Measurements from ENCODE around the gene PPP2R2C.

PPP2R2C gene

GRCh38 chr4:6520051-6520636, 47.7 kb upstream of the PPP2R2C start:
- Histone ChIP-seq H3K4me1 (ENCODE audit: control insufficient read depth, insufficient read depth, low read length) (no peaks in the 10 kb centered on the region), H3K27ac (ENCODE audit: extremely low read depth, low read depth, low read length) (no peak overlapping the region), H3K4me3 (ENCODE audit: low read depth, low read length) (no peak overlapping the region), H3K36me3 (ENCODE audit: control insufficient read depth in 2 of 2, insufficient read depth in 1 of 2, low read length in 2 of 2) (no peaks in the 10 kb centered on the region), H3K9me3 (ENCODE audit: control insufficient read depth, insufficient read depth, low read depth, low read length) (no peaks in the 10 kb centered on the region)
- TF ChIP-seq, protein P1, sequence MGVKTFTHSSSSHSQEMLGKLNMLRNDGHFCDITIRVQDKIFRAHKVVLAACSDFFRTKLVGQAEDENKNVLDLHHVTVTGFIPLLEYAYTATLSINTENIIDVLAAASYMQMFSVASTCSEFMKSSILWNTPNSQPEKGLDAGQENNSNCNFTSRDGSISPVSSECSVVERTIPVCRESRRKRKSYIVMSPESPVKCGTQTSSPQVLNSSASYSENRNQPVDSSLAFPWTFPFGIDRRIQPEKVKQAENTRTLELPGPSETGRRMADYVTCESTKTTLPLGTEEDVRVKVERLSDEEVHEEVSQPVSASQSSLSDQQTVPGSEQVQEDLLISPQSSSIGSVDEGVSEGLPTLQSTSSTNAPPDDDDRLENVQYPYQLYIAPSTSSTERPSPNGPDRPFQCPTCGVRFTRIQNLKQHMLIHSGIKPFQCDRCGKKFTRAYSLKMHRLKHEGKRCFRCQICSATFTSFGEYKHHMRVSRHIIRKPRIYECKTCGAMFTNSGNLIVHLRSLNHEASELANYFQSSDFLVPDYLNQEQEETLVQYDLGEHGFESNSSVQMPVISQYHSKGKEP (tag by site-specific recombination; IDR thresholded peaks at IDR 0.05), result no peak
- TF ChIP-seq ZBTB8A (tag by site-specific recombination; IDR thresholded peaks at IDR 0.05) (no peak), ZNF112 (tag by site-specific recombination; IDR thresholded peaks at IDR 0.05) (no peak)
- TF ChIP-seq, protein P2, sequence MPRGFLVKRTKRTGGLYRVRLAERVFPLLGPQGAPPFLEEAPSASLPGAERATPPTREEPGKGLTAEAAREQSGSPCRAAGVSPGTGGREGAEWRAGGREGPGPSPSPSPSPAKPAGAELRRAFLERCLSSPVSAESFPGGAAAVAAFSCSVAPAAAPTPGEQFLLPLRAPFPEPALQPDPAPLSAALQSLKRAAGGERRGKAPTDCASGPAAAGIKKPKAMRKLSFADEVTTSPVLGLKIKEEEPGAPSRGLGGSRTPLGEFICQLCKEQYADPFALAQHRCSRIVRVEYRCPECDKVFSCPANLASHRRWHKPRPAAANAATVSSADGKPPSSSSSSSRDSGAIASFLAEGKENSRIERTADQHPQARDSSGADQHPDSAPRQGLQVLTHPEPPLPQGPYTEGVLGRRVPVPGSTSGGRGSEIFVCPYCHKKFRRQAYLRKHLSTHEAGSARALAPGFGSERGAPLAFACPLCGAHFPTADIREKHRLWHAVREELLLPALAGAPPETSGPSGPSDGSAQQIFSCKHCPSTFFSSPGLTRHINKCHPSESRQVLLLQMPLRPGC (tag by site-specific recombination; IDR thresholded peaks at IDR 0.05), result no peak
- ChIA-PET POLR2A (no interaction called here), CTCF (no interaction called here)

DNA sequence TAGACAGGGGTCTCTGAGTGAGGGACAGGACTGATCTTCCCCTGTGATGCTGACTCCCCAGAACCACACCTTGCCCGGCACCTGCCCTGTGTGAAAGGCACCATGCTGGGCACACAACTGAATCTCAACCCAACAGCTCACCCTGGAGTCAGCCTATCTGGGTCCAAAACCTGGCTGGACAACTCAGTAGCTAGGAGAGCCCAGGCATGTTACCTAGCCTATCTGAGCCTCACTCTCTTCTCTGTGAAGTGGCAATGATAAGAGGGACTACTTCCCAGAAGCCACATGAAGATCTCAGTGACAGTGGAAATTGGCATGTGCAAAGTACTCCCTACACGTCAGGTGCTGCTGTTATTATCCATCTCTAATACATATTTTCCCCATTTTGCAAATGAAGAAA, 44.8 kb upstream of the PPP2R2C start:
- no peaks in the 10 kb centered on the region for H3K9me3 ChIP-seq (ENCODE audit: control insufficient read depth, insufficient read depth, low read depth, low read length)
- POLR2A ChIA-PET, result no interaction called here
- CTCF ChIA-PET, result no interaction called here

DNA sequence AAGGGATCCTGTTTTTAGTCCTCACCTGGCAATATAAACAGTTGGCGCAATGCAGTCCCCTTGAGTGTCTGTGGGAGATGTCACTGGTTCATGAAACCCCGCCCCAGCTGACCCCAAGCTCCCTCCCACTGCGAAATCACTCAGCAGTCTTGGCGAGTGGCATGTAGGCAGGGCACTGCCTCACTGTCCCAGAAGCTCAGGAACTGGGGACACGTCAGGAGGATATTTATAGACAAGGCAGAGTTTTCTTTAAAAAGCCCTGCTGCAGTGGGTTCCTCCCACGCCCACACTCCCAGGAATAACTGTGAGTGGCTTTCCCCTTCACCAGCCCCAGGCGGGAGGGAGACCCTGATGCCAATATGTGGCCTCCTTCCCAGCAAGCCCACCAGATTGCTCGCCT, 44.3 kb upstream of the PPP2R2C start:
- no peaks in the 10 kb centered on the region for H3K9me3 ChIP-seq (ENCODE audit: control insufficient read depth, insufficient read depth, low read depth, low read length)
- no peak overlapping the region for H3K4me3 ChIP-seq (ENCODE audit: low read depth, low read length)
- TF ChIP-seq, protein P3, sequence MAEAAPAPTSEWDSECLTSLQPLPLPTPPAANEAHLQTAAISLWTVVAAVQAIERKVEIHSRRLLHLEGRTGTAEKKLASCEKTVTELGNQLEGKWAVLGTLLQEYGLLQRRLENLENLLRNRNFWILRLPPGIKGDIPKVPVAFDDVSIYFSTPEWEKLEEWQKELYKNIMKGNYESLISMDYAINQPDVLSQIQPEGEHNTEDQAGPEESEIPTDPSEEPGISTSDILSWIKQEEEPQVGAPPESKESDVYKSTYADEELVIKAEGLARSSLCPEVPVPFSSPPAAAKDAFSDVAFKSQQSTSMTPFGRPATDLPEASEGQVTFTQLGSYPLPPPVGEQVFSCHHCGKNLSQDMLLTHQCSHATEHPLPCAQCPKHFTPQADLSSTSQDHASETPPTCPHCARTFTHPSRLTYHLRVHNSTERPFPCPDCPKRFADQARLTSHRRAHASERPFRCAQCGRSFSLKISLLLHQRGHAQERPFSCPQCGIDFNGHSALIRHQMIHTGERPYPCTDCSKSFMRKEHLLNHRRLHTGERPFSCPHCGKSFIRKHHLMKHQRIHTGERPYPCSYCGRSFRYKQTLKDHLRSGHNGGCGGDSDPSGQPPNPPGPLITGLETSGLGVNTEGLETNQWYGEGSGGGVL (tag by site-specific recombination; IDR thresholded peaks at IDR 0.05), result no peak
- TF ChIP-seq ZFHX2 (tag by site-specific recombination; conservative IDR thresholded peaks at IDR 0.05), result 0 out of 2 replicates have a peak, but pooled peaks have one; percentile 7

More for the DNA sequence above, 44.8 kb upstream of the PPP2R2C start:
- Histone ChIP-seq H3K36me3 (ENCODE audit: control insufficient read depth in 2 of 2, insufficient read depth in 1 of 2, low read length in 2 of 2) (no peaks in the 10 kb centered on the region), H3K27ac (ENCODE audit: extremely low read depth, low read depth, low read length) (no peak overlapping the region), H3K4me1 (ENCODE audit: control insufficient read depth, insufficient read depth, low read length) (no peaks in the 10 kb centered on the region), H3K4me3 (ENCODE audit: low read depth, low read length) (no peak overlapping the region)
- no peak for TF ChIP-seq GLI4 (tag by site-specific recombination; IDR thresholded peaks at IDR 0.05)
- no peak for TF ChIP-seq KLF16 (tag by site-specific recombination; IDR thresholded peaks at IDR 0.05)
- no peak for TF ChIP-seq ZSCAN30 (tag by site-specific recombination; IDR thresholded peaks at IDR 0.05)
- TF ChIP-seq, protein P4, sequence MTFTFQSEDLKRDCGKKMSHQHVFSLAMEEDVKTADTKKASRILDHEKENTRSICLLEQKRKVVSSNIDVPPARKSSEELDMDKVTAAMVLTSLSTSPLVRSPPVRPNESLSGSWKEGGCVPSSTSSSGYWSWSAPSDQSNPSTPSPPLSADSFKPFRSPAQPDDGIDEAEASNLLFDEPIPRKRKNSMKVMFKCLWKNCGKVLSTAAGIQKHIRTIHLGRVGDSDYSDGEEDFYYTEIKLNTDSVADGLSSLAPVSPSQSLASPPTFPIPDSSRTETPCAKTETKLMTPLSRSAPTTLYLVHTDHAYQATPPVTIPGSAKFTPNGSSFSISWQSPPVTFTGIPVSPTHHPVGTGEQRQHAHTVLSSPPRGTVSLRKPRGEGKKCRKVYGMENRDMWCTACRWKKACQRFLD (tag by site-specific recombination; IDR thresholded peaks at IDR 0.05), result no peak
- TF ChIP-seq BCL6B (tag by site-specific recombination; IDR thresholded peaks at IDR 0.05), result no peak

More for the DNA sequence above, 44.3 kb upstream of the PPP2R2C start:
- Histone ChIP-seq H3K27ac (ENCODE audit: extremely low read depth, low read depth, low read length) (no peak overlapping the region), H3K4me1 (ENCODE audit: control insufficient read depth, insufficient read depth, low read length) (no peaks in the 10 kb centered on the region), H3K36me3 (ENCODE audit: control insufficient read depth in 2 of 2, insufficient read depth in 1 of 2, low read length in 2 of 2) (no peaks in the 10 kb centered on the region)
- ChIA-PET CTCF (no interaction called here), POLR2A (no interaction called here)
